T-helper 2 cell treated with Interferon-gamma antibody and Interleukin-4, amounts not matched to agents 100 ng/mL and 5 ng/mL, for 36 hours (primary cell): ENCODE results near the gene KCMF1. TPM values are rescaled to one million over a fixed set of nuclear protein-coding genes. Genes with fewer than 3 reads are reported as not detected.

Experiments used
- intact Hi-C: fragments of 100-400 bp; cut with micrococcal nuclease; formaldehyde crosslinking; loops from one replicate; pipeline ENCODE4 v1.15.1; 2023
- total RNA-seq: library from RNA; stranded (reverse); gene quantifications from 2 replicates; pipeline ENCODE4 v1.2.3, GENCODE V29; 2022

Gene KCMF1
- total RNA-seq, 1 donor from 2014 or later: 84.2 TPM

GRCh38 chr2:85076618-85077274, 105.8 kb downstream of the KCMF1 start:
- intact Hi-C loops: no loop called here

GRCh38 chr2:85077859-85078419, 107.0 kb downstream of the KCMF1 start:
- intact Hi-C loops: no loop called here

GRCh38 chr2:85078536-85078935, 107.6 kb downstream of the KCMF1 start:
- intact Hi-C loops: no loop called here

DNA sequence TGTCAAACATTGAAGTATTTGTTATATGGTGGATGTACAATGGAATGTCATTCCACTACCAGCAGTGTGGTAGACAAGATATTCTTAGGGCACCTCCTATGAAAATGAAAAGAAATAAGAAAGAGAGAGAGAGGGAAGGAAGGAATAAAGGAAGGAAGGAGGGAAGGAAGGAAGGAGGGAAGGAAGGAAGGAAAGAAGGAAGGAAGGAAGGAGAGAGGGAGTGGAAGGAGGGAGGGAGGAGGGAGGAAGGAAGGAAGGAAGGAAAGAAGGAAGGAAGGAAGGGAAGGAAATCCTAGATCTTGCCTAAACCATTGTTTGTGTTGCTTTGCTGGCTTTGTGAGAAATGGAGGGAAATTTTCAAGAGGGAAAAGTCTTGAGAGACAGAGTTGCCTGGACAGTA, 112.1 kb downstream of the KCMF1 start:
- intact Hi-C loops: no loop called here

GRCh38 chr2:85085563-85085962, 114.6 kb downstream of the KCMF1 start:
- intact Hi-C loops: no loop called here

DNA sequence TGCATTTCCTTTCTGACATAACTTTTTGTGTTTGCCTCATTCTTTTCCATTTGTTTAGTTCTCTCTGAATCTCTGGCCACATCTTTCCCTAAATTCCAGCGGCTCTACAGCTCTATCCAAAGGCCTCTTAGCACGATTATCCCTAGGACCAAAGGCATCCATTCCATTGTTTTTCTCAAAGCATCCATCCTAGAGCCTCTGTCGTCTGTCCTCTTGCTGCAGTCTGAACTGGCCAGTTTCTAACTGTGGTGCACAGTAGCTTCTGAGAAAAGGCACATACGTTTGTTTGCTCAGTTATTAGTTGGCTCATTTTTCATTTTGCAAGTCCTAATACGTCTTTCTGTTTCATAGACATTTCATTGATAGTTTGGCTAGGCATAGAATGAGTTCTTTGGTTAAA, 116.6 kb downstream of the KCMF1 start:
- intact Hi-C loops: no loop called here

DNA sequence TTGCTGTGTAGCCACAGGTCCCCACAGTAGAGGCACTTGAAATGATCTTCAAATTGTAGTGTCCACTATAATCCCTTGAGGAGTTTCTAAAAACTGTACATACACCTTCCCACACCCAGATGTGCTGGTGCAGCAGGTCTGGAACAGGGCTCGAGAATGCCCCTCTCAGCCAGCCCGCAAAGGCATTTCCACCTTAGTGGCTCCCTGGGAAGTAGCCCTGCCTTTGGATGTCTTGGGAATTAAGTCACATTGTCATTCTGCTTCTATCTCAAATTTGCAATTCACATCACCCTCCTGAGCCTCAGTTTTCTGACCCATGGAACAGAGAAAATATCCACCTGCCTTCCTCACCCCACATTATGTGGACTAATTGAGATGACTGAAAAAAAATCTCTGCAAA, 118.0 kb downstream of the KCMF1 start:
- intact Hi-C loops: no loop called here

- intact Hi-C loops: no loop called here
Observed at GRCh38 chr2:85089585-85089984, 118.6 kb downstream of the KCMF1 start.

DNA sequence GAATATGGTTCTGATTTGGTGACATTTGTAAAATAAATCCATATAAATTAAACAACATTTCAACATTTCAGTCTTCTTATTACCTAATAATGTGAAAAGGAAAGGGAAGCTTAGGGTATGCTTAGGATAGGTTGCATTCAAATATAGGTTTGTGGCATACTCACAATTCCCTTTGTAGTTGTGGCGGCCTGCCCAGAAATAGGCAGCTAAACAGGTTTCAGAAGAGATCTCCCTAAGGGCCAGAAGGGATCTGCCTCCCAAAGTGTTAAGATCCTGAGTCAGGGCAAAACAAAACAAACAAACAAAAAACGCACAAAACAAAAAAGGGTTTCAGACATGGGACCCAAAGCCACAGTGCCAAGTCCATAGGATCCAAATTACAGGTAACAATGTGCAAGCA, 120.9 kb downstream of the KCMF1 start:
- intact Hi-C loops: no loop called here

GRCh38 chr2:85095094-85095493, 124.1 kb downstream of the KCMF1 start:
- intact Hi-C loops: no loop called here

GRCh38 chr2:85096616-85097015, 125.7 kb downstream of the KCMF1 start:
- intact Hi-C loops: no loop called here

DNA sequence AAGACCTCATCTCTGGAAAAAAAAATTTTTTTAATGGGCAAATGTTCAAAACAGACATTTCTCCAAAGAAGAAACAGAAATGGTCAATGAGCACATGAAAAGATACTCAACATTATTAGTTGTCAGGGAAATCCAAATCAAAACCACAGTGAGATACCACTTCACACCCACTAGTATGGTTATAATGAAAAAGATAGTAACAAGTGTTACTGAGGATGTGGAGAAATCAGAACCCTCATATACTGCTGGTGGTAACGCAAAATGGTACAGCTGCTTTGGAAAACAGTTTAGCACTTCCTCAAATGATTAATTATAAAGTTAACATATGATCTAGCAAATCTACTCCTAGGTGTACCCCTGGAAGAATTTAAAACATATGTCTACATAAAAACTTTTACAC, 133.3 kb downstream of the KCMF1 start:
- intact Hi-C loops: no loop called here

GRCh38 chr2:85106489-85107180, 135.7 kb downstream of the KCMF1 start:
- intact Hi-C loops: no loop called here

Other genes with a start within 250 kb of the KCMF1 start
- 64.9 and 67.5 TPM in 2 replicates for gene TRABD2A, start 90.1 kb upstream of the KCMF1 start, total RNA-seq
- gene TMSB10, start 65.5 kb upstream of the KCMF1 start, total RNA-seq: 5,849 and 5,911 TPM in 2 replicates
- gene TCF7L1, start 162.2 kb downstream of the KCMF1 start, total RNA-seq: not detected in 2 replicates